CD4-positive, CD25-positive, alpha-beta regulatory T cell (primary cell): ENCODE results near the gene SRGAP2B. TPM values are rescaled to one million over a fixed set of nuclear protein-coding genes. Genes with fewer than 3 reads are reported as not detected.
"Not testable (repeated sequence)": the region's sequence is repeated elsewhere in the genome, so short reads cannot be mapped to it uniquely, and the experiment has no call there.

Source experiments
- ATAC-seq, 2 donors: fragments of 150-1000 bp; cut with Tn5 transposase; one replicate each; pipeline ENCODE4 v1.10.0; 2021; ENCODE audit warnings: low read depth in 2 of 2, moderate number of reproducible peaks in 2 of 2, moderate library complexity in 1 of 2
- DNase-seq, 3 donors: peaks; one replicate each; pipeline versions ENCODE4 v3.0.0 to v3.0.0-alpha.2; 2012 to 2022; ENCODE audit warnings: mixed read lengths in 1 of 3
- H3K27ac ChIP-seq: one replicate; pipeline ENCODE4 v1.7.0; 2013; ENCODE audit warnings: mild to moderate bottlenecking, low read length; ENCODE audit not compliant: insufficient read depth, poor library complexity, severe bottlenecking
- H3K27me3 ChIP-seq: one replicate; pipeline ENCODE4 v1.7.0; 2013; ENCODE audit warnings: low read length; ENCODE audit not compliant: control insufficient read depth, insufficient read depth
- H3K36me3 ChIP-seq: one replicate; pipeline ENCODE4 v1.7.0; 2013; ENCODE audit warnings: mild to moderate bottlenecking, low read length, moderate library complexity; ENCODE audit not compliant: control insufficient read depth, insufficient read depth
- H3K4me1 ChIP-seq: 2 replicates; pipeline ENCODE4 v1.7.0; 2013; ENCODE audit warnings: mild to moderate bottlenecking, low read length; ENCODE audit not compliant: insufficient read depth, control insufficient read depth, poor library complexity, severe bottlenecking
- H3K4me3 ChIP-seq: one replicate; pipeline ENCODE4 v1.7.0; 2013; ENCODE audit warnings: low read depth, mild to moderate bottlenecking, low read length, moderate library complexity
- H3K9me3 ChIP-seq, 2 experiments: 1 replicate in 1 of 2; 2 replicates in 1 of 2; pipeline ENCODE4 v1.7.0; 2013; ENCODE audit warnings: low read length in 2 of 2, mild to moderate bottlenecking in 1 of 2, moderate library complexity in 1 of 2; ENCODE audit not compliant: control insufficient read depth in 2 of 2
- H3K27ac Mint-ChIP-seq, 3 donors: one replicate each; pipeline ENCODE4 v1.8.0; 2020 to 2022; ENCODE audit warnings: mild to moderate bottlenecking in 3 of 3, mixed read lengths in 3 of 3, moderate library complexity in 2 of 3
- H3K27me3 Mint-ChIP-seq: one replicate; pipeline ENCODE4 v1.8.0; 2022; ENCODE audit warnings: mild to moderate bottlenecking, mixed read lengths
- H3K36me3 Mint-ChIP-seq: one replicate; pipeline ENCODE4 v1.8.0; 2020; ENCODE audit warnings: mixed read lengths
- H3K4me1 Mint-ChIP-seq, 4 donors: one replicate each; pipeline ENCODE4 v1.8.0; 2020 to 2022; ENCODE audit warnings: mixed read lengths in 4 of 4, mild to moderate bottlenecking in 1 of 4
- H3K4me3 Mint-ChIP-seq, 4 donors: one replicate each; pipeline ENCODE4 v1.8.0; 2020 to 2022; ENCODE audit warnings: mild to moderate bottlenecking in 4 of 4, mixed read lengths in 4 of 4, moderate library complexity in 3 of 4
- H3K9me3 Mint-ChIP-seq, 7 donors: one replicate each; pipeline ENCODE4 v1.8.0; 2020 to 2022; ENCODE audit warnings: mixed read lengths in 7 of 7, mild to moderate bottlenecking in 3 of 7, moderate library complexity in 2 of 7
- polyA plus RNA-seq, 4 donors: library from polyadenylated mRNA; unstranded; fragments of 300-500 nt; fragmentation: Illumina TruSeq; gene quantifications; one replicate each; pipeline ENCODE4 v1.2.3, GENCODE V29; 2021
- total RNA-seq: library from RNA; stranded (reverse); gene quantifications from one replicate; pipeline ENCODE4 v1.2.3, GENCODE V29; 2022

The SRGAP2B gene
- total and polyA plus RNA-seq, 5 donors from 2014 or later: 1.2 to 36.7 (median 2.1) TPM

DNA sequence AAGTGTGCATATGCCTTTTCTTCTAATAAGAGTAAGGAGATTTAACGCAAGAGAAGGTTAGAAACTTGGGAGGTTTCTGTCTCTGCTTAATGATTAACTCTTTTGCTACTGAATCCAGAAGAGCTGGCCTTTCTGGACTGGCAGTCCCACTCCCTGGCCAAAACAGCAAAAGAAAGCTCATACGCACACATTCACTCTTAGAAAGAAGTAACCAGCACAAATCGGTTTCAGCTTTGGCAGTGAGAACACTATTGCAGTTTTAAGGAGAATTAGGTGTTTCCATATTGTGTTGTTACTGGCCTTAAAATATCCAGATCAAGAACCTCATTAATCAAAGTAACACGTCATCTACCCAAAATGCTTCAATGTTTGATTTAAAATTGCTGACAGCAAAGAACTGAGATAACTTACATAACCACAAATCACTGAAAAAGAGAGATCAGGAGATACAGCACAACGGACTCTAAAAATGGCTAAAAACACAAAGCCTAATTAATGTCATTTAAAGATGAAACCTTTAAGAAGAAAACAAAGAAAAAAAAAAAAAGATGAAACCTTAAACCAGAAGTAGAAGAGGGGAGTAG is 16.2 kb downstream of the SRGAP2B start:
- H3K4me1 ChIP-seq, H3K36me3 ChIP-seq, ATAC-seq, H3K9me3 Mint-ChIP-seq, H3K36me3 Mint-ChIP-seq, H3K27me3 Mint-ChIP-seq, H3K4me3 ChIP-seq, H3K4me3 Mint-ChIP-seq, DNase-seq, H3K4me1 Mint-ChIP-seq, H3K27me3 ChIP-seq, H3K27ac ChIP-seq, H3K9me3 ChIP-seq, H3K27ac Mint-ChIP-seq: not testable (repeated sequence)

DNA sequence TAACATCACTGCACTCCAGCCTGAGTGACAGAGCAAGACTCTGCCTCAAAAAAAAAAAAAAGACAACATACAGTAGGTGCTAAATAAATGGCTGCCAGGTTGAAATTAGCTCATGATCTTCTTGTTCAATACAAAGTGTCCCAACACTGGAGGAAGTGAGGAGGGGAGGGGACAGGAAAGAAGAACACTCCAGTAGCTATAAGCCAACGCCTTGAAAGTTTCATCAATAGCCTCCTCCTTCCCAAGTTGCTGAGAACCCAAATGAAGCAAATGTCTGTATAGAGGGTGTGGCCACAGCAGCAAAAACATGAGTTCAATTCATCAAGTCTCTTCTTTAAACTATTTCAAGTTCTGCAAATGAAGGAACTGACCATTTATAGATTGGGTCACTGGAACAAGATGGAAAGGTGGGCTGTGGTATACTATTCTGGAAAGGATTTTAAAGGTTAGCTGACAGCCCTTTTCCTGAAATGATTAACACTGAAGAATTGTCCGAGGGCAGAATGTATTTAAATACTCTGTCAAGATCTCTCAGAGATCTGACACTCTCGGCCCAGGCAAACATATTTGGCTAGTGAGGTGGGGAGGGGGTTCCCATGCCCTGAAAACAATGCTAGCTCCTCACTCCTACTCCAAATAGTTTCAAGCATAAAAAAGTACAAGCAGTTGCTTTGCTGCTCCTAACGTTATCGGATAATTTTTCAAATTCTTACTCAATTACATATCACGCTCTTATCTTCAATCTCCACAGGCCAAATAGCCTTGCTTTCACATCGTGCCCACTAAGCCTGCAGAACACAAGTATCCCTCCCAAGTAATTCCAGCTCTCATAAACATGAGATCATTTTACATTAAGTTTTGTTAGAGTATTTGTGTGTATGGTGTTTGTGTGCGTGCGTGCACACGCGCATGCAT is 17.0 kb downstream of the SRGAP2B start:
- H3K36me3 Mint-ChIP-seq, H3K27ac Mint-ChIP-seq, H3K9me3 ChIP-seq, H3K36me3 ChIP-seq, H3K4me1 ChIP-seq, ATAC-seq, H3K27me3 Mint-ChIP-seq, H3K27ac ChIP-seq, H3K4me3 Mint-ChIP-seq, H3K27me3 ChIP-seq, H3K9me3 Mint-ChIP-seq, H3K4me1 Mint-ChIP-seq, DNase-seq, H3K4me3 ChIP-seq: not testable (repeated sequence)

DNA sequence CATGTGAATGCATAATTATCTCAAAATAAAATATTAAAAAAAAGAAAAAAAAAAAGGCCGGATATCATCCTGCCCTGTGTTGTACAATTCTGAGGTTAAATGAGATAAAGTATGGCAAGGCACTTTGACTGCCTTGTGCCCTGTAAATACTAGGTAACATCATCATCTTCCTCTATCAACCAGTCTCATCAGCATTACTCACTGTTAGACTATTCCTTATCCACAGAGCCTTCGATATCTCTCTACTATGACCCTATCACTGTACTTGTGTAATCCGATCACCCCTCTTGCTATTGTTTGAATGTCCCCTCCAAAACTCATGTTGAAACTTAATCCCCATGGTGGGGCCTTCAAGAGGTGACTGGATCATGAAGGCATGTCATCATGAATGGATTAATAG is 18.3 kb downstream of the SRGAP2B start:
- H3K27me3 Mint-ChIP-seq, H3K4me3 ChIP-seq, H3K9me3 Mint-ChIP-seq, H3K27ac ChIP-seq, H3K4me3 Mint-ChIP-seq, H3K36me3 Mint-ChIP-seq, H3K4me1 ChIP-seq, H3K36me3 ChIP-seq, H3K27ac Mint-ChIP-seq, H3K27me3 ChIP-seq, H3K9me3 ChIP-seq, H3K4me1 Mint-ChIP-seq, ATAC-seq, DNase-seq: not testable (repeated sequence)

DNA sequence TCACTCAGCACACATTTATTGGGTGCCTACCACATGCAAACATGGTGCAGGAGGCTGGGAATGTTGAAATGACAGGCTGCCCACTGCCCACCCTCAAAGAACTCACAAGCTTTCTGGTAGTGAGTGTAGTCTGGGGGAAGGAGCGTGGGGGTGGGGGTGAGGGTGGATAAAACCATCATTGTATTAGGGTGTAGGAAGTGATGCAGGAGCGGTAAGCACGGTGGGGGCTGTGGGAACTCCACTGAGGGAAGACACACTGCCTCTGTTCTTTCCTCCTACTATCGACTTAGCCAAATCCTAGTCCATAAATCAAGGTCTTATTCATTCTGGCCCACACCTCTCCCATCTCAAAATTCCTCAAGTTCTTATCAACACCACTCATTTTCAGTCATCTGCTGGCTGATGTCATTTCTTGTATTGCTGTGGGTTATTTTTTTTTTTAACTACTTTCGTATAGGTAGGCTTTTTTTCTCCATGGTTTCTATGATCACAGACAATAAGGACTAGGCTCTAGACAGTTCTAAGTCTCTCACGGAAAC is 21.0 kb downstream of the SRGAP2B start:
- not testable (repeated sequence) for H3K27ac ChIP-seq, H3K4me3 Mint-ChIP-seq, H3K4me1 Mint-ChIP-seq, DNase-seq, H3K4me3 ChIP-seq, H3K36me3 Mint-ChIP-seq, H3K9me3 Mint-ChIP-seq, ATAC-seq, H3K36me3 ChIP-seq, H3K9me3 ChIP-seq, H3K27ac Mint-ChIP-seq, H3K4me1 ChIP-seq, H3K27me3 Mint-ChIP-seq, H3K27me3 ChIP-seq

DNA sequence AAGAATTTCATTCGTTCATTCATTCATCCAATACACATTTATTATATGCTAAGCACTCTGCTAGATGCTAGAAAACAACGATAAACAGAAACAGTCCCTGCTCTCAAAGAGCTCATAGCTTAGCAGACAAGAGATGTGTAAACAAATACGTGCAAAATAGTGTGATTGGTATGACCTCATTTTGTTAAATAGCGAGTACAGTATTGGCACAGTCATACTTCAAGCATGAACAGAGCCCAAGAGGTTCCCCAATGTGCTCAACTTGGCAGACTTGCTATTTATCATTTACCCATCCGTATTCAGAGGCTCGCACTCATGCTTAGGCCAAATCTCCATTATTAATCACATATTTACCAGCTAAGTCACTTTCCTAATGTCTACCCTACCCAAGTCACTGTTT is 23.6 kb downstream of the SRGAP2B start:
- DNase-seq, ATAC-seq, H3K4me1 Mint-ChIP-seq, H3K9me3 ChIP-seq, H3K4me3 Mint-ChIP-seq, H3K27ac ChIP-seq, H3K27me3 Mint-ChIP-seq, H3K27ac Mint-ChIP-seq, H3K4me1 ChIP-seq, H3K4me3 ChIP-seq, H3K36me3 Mint-ChIP-seq, H3K9me3 Mint-ChIP-seq, H3K27me3 ChIP-seq, H3K36me3 ChIP-seq: not testable (repeated sequence)

DNA sequence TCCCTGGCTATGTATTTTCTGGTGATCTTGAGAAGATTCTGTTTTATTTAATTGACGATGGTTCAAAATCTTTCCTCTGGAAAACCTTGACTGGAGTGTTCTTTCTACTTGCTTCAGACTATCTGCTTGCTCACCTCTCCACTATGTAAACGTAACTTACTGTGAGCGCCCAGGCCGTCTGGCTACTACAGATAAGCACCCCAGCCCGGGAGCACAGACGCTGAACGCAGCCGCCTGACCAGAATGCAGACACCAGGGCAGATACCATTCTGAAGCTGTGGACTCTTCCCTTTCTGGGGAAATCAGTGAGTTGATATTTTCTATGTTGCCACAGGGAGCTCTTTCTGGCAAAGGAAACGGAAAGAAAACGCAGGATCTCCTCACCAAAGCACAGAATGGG is 28.6 kb downstream of the SRGAP2B start:
- not testable (repeated sequence) for H3K36me3 ChIP-seq, ATAC-seq, H3K9me3 ChIP-seq, H3K27ac ChIP-seq, H3K4me1 ChIP-seq, H3K9me3 Mint-ChIP-seq, DNase-seq, H3K4me3 ChIP-seq, H3K27me3 Mint-ChIP-seq, H3K4me1 Mint-ChIP-seq, H3K36me3 Mint-ChIP-seq, H3K27ac Mint-ChIP-seq, H3K4me3 Mint-ChIP-seq, H3K27me3 ChIP-seq

DNA sequence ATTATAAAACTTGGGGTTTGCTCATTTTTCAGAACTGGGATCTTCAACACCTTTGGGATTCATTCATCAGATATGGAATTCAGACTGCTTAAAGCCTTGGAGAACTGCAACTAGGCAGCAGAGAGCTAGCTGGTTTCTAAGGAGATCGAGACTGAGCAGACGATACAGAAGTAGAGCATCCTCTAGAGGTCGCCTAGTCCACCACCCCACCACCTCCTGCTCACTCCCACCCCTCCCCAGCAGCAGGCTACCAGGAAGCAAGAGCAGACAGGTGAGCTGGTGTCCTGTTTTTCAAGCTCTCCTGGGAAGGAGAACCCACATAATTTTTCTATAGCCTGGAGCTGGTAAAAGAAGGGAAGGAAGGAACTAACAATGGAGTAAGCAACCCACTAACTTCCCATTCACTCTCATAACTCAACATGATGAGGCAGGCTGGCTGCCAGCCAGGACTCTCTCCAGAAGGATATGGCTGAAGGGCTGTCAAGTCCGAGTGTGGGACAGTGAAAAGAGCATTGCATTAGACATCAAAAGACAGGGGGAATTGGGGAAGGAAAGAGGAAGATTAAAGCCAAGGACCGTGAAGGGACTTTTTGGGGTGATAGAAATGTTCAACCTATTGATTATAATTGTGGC is 29.8 kb downstream of the SRGAP2B start:
- not testable (repeated sequence) for H3K27me3 Mint-ChIP-seq, H3K36me3 ChIP-seq, DNase-seq, H3K27me3 ChIP-seq, H3K9me3 ChIP-seq, H3K9me3 Mint-ChIP-seq, H3K27ac ChIP-seq, H3K27ac Mint-ChIP-seq, H3K4me3 Mint-ChIP-seq, H3K36me3 Mint-ChIP-seq, H3K4me1 Mint-ChIP-seq, H3K4me1 ChIP-seq, H3K4me3 ChIP-seq
- peak; percentile 47 to 50 for ATAC-seq
